Measurements from ENCODE around the gene NELFB. TPM values are rescaled to one million over a fixed set of nuclear protein-coding genes. Genes with fewer than 3 reads are reported as not detected.
A peak's percentile ranks its signal among the peaks of the same experiment; 100 is the strongest.

The NELFB gene
- total and polyA plus RNA-seq, 9 of the 15 experiments (the other 6 are each of a cell fraction or from before 2014, with no cell fraction given), result 0.24 to 84.0 (median 29.7) TPM

DNA sequence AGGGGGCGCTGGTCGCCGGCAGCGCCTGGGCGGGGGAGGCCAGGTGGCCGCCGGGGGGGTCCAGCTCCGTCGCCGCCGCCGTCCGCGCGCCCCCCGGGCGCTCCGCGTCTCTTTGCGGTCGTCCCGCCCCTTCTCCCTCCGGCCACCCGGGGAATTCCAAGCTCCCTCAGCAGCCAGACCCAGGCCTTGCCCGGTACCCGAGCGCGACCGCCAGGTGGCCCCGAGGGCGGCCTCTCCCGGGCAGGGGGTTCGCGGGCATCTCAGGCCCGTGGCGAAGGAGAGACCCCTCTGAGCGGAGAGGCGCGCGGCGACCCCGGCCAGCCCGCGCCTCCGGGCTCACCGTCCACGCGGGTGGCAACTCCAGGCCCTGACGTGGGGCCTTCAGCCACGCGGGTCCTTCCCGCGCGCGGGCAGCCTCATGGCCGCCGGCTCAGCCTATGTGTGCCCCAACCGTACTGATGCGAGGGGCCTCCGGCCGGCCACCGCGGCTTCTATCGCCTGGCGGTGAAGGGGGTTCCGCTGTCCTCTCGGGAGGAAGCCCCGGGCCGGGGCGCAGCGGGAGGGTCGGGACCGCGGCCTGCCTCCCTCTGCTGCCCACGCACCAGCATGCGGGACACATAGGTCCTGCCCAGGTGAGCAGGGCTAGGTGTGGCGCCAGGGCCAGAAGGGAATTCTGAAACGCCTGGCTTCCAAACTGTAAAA, 47.5 kb downstream of the NELFB start (continued):
- TF ChIP-seq RCOR1 (IDR thresholded peaks at IDR 0.05; ENCODE audit: borderline replicate concordance in 1 of 2, low read depth in 2 of 2, low read length in 2 of 2), result no peak
- TF ChIP-seq, protein P1, sequence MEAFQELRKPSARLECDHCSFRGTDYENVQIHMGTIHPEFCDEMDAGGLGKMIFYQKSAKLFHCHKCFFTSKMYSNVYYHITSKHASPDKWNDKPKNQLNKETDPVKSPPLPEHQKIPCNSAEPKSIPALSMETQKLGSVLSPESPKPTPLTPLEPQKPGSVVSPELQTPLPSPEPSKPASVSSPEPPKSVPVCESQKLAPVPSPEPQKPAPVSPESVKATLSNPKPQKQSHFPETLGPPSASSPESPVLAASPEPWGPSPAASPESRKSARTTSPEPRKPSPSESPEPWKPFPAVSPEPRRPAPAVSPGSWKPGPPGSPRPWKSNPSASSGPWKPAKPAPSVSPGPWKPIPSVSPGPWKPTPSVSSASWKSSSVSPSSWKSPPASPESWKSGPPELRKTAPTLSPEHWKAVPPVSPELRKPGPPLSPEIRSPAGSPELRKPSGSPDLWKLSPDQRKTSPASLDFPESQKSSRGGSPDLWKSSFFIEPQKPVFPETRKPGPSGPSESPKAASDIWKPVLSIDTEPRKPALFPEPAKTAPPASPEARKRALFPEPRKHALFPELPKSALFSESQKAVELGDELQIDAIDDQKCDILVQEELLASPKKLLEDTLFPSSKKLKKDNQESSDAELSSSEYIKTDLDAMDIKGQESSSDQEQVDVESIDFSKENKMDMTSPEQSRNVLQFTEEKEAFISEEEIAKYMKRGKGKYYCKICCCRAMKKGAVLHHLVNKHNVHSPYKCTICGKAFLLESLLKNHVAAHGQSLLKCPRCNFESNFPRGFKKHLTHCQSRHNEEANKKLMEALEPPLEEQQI (IDR thresholded peaks at IDR 0.05), result no peak
- no peak for TF ChIP-seq RFX1 (IDR thresholded peaks at IDR 0.05)
- TF ChIP-seq ZSCAN32 (CRISPR knock-in tag; IDR thresholded peaks at IDR 0.05), result no peak
- no peak for TF ChIP-seq HMG20B (CRISPR knock-in tag; IDR thresholded peaks at IDR 0.05)
- peak; percentile 99 for TF ChIP-seq SAFB (IDR thresholded peaks at IDR 0.05; ENCODE audit: borderline replicate concordance, low read depth, low read length)
- no peak for TF ChIP-seq PTRF (tag; IDR thresholded peaks at IDR 0.05)
- TF ChIP-seq, protein P2, sequence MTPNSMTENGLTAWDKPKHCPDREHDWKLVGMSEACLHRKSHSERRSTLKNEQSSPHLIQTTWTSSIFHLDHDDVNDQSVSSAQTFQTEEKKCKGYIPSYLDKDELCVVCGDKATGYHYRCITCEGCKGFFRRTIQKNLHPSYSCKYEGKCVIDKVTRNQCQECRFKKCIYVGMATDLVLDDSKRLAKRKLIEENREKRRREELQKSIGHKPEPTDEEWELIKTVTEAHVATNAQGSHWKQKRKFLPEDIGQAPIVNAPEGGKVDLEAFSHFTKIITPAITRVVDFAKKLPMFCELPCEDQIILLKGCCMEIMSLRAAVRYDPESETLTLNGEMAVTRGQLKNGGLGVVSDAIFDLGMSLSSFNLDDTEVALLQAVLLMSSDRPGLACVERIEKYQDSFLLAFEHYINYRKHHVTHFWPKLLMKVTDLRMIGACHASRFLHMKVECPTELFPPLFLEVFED (CRISPR knock-in tag; conservative IDR thresholded peaks at IDR 0.05), result no peak
- no peak for TF ChIP-seq XRCC4 (IDR thresholded peaks at IDR 0.05; ENCODE audit: extremely low read depth, insufficient read depth, insufficient read length)
- TF ChIP-seq, protein P3, sequence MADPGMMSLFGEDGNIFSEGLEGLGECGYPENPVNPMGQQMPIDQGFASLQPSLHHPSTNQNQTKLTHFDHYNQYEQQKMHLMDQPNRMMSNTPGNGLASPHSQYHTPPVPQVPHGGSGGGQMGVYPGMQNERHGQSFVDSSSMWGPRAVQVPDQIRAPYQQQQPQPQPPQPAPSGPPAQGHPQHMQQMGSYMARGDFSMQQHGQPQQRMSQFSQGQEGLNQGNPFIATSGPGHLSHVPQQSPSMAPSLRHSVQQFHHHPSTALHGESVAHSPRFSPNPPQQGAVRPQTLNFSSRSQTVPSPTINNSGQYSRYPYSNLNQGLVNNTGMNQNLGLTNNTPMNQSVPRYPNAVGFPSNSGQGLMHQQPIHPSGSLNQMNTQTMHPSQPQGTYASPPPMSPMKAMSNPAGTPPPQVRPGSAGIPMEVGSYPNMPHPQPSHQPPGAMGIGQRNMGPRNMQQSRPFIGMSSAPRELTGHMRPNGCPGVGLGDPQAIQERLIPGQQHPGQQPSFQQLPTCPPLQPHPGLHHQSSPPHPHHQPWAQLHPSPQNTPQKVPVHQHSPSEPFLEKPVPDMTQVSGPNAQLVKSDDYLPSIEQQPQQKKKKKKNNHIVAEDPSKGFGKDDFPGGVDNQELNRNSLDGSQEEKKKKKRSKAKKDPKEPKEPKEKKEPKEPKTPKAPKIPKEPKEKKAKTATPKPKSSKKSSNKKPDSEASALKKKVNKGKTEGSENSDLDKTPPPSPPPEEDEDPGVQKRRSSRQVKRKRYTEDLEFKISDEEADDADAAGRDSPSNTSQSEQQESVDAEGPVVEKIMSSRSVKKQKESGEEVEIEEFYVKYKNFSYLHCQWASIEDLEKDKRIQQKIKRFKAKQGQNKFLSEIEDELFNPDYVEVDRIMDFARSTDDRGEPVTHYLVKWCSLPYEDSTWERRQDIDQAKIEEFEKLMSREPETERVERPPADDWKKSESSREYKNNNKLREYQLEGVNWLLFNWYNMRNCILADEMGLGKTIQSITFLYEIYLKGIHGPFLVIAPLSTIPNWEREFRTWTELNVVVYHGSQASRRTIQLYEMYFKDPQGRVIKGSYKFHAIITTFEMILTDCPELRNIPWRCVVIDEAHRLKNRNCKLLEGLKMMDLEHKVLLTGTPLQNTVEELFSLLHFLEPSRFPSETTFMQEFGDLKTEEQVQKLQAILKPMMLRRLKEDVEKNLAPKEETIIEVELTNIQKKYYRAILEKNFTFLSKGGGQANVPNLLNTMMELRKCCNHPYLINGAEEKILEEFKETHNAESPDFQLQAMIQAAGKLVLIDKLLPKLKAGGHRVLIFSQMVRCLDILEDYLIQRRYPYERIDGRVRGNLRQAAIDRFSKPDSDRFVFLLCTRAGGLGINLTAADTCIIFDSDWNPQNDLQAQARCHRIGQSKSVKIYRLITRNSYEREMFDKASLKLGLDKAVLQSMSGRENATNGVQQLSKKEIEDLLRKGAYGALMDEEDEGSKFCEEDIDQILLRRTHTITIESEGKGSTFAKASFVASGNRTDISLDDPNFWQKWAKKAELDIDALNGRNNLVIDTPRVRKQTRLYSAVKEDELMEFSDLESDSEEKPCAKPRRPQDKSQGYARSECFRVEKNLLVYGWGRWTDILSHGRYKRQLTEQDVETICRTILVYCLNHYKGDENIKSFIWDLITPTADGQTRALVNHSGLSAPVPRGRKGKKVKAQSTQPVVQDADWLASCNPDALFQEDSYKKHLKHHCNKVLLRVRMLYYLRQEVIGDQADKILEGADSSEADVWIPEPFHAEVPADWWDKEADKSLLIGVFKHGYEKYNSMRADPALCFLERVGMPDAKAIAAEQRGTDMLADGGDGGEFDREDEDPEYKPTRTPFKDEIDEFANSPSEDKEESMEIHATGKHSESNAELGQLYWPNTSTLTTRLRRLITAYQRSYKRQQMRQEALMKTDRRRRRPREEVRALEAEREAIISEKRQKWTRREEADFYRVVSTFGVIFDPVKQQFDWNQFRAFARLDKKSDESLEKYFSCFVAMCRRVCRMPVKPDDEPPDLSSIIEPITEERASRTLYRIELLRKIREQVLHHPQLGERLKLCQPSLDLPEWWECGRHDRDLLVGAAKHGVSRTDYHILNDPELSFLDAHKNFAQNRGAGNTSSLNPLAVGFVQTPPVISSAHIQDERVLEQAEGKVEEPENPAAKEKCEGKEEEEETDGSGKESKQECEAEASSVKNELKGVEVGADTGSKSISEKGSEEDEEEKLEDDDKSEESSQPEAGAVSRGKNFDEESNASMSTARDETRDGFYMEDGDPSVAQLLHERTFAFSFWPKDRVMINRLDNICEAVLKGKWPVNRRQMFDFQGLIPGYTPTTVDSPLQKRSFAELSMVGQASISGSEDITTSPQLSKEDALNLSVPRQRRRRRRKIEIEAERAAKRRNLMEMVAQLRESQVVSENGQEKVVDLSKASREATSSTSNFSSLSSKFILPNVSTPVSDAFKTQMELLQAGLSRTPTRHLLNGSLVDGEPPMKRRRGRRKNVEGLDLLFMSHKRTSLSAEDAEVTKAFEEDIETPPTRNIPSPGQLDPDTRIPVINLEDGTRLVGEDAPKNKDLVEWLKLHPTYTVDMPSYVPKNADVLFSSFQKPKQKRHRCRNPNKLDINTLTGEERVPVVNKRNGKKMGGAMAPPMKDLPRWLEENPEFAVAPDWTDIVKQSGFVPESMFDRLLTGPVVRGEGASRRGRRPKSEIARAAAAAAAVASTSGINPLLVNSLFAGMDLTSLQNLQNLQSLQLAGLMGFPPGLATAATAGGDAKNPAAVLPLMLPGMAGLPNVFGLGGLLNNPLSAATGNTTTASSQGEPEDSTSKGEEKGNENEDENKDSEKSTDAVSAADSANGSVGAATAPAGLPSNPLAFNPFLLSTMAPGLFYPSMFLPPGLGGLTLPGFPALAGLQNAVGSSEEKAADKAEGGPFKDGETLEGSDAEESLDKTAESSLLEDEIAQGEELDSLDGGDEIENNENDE (IDR thresholded peaks at IDR 0.05; ENCODE audit: low read depth, low read length), result no peak
- no peak; the same call in 1 of the 2 replicates for TF ChIP-seq CTBP1 (IDR thresholded peaks at IDR 0.05; ENCODE audit: borderline replicate concordance)
- peak; percentile 77; the same call in 1 of the 2 replicates for TF ChIP-seq GABPB1 (CRISPR knock-in tag; IDR thresholded peaks at IDR 0.05)
- no peak for TF ChIP-seq ZNF212 (CRISPR knock-in tag; IDR thresholded peaks at IDR 0.05)
